ENCODE data around the gene MRLN. TPM values are rescaled to one million over a fixed set of nuclear protein-coding genes. Genes with fewer than 3 reads are reported as not detected.

The MRLN gene
- total RNA-seq, 2 donors from 2014 or later = not detected

DNA sequence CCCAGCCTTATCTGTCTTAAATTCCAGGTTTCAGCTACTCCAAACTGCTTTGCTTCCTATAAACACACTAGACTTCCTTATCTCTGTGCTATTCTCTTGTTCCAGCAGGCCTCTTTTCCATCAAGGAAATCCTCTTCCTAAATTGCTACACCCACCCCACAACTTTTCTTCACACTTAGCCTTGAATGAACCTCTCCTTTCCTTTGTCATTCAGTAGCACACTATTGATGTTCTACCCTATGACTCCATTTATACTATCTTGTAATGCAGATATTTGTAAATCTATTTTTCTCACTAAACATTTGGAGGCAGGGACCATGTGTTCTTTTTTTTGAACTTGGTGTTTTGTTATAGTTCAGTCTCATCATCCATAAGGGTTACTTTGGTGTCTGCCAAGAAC, 47.3 kb downstream of the MRLN start:
- H3K27ac ChIP-seq (ENCODE audit: low read depth, low read length) = no peak overlapping the region
- no peak for DNase-seq
- H3K4me3 Mint-ChIP-seq = no peak overlapping the region
- H3K9ac ChIP-seq (ENCODE audit: extremely low read depth, low read length, poor library complexity, severe bottlenecking) = no peak overlapping the region
- H3K4me1 Mint-ChIP-seq = peaks cover 15% of the 10 kb centered on the region
- H3K27me3 Mint-ChIP-seq (ENCODE audit: insufficient read depth) = peaks cover 36% of the 10 kb centered on the region
- H3K4me3 ChIP-seq (ENCODE audit: low read length) = no peak overlapping the region
- H3K36me3 ChIP-seq (ENCODE audit: control insufficient read depth, insufficient read depth, low read length) = no peaks in the 10 kb centered on the region
- no peak overlapping the region for H3K27ac Mint-ChIP-seq
- H3K9me3 Mint-ChIP-seq = no peaks in the 10 kb centered on the region
- H3K27me3 ChIP-seq (ENCODE audit: control insufficient read depth, insufficient read depth, low read length, poor library complexity, severe bottlenecking) = peaks cover 20% of the 10 kb centered on the region
- peaks cover 9% of the 10 kb centered on the region for H3K4me1 ChIP-seq (ENCODE audit: control insufficient read depth, insufficient read depth, low read length)
- TF ChIP-seq, protein P1, sequence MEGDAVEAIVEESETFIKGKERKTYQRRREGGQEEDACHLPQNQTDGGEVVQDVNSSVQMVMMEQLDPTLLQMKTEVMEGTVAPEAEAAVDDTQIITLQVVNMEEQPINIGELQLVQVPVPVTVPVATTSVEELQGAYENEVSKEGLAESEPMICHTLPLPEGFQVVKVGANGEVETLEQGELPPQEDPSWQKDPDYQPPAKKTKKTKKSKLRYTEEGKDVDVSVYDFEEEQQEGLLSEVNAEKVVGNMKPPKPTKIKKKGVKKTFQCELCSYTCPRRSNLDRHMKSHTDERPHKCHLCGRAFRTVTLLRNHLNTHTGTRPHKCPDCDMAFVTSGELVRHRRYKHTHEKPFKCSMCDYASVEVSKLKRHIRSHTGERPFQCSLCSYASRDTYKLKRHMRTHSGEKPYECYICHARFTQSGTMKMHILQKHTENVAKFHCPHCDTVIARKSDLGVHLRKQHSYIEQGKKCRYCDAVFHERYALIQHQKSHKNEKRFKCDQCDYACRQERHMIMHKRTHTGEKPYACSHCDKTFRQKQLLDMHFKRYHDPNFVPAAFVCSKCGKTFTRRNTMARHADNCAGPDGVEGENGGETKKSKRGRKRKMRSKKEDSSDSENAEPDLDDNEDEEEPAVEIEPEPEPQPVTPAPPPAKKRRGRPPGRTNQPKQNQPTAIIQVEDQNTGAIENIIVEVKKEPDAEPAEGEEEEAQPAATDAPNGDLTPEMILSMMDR (conservative IDR thresholded peaks at IDR 0.05) = no peak
- H3K36me3 Mint-ChIP-seq (ENCODE audit: low read depth) = peaks cover 3% of the 10 kb centered on the region
- H3K9me3 ChIP-seq (ENCODE audit: control insufficient read depth, low read length) = no peaks in the 10 kb centered on the region

- peaks cover 26% of the 10 kb centered on the region for H3K27me3 Mint-ChIP-seq (ENCODE audit: insufficient read depth)
Measured at GRCh38 chr10:59704630-59705029, 48.6 kb downstream of the MRLN start.

GRCh38 chr10:59702347-59702746, 50.9 kb downstream of the MRLN start:
- H3K9me3 Mint-ChIP-seq = no peaks in the 10 kb centered on the region
- H3K27ac Mint-ChIP-seq = no peak overlapping the region
- Histone ChIP-seq H3K4me1 (ENCODE audit: control insufficient read depth, insufficient read depth, low read length) (peaks cover 9% of the 10 kb centered on the region), H3K36me3 (ENCODE audit: control insufficient read depth, insufficient read depth, low read length) (no peaks in the 10 kb centered on the region), H3K9ac (ENCODE audit: extremely low read depth, low read length, poor library complexity, severe bottlenecking) (no peak overlapping the region), H3K9me3 (ENCODE audit: control insufficient read depth, low read length) (no peaks in the 10 kb centered on the region), H3K27ac (ENCODE audit: low read depth, low read length) (no peak overlapping the region), H3K4me3 (ENCODE audit: low read length) (no peak overlapping the region), H3K27me3 (ENCODE audit: control insufficient read depth, insufficient read depth, low read length, poor library complexity, severe bottlenecking) (no peaks in the 10 kb centered on the region)
- no peak for DNase-seq
- TF ChIP-seq, protein P1 (conservative IDR thresholded peaks at IDR 0.05) = no peak
- WGBS, 2 experiments (ENCODE audit: insufficient coverage in 1 of 2, insufficient read length in 1 of 2) = 76 to 86% methylated on average over 4 of the region's 4 CpGs
- peaks cover 19% of the 10 kb centered on the region for H3K4me1 Mint-ChIP-seq
- peaks cover 7% of the 10 kb centered on the region for H3K27me3 Mint-ChIP-seq (ENCODE audit: insufficient read depth)
- peaks cover 3% of the 10 kb centered on the region for H3K36me3 Mint-ChIP-seq (ENCODE audit: low read depth)
- no peak overlapping the region for H3K4me3 Mint-ChIP-seq

More at GRCh38 chr10:59704630-59705029, 48.6 kb downstream of the MRLN start:
- peaks cover 9% of the 10 kb centered on the region for H3K4me1 ChIP-seq (ENCODE audit: control insufficient read depth, insufficient read depth, low read length)
- H3K9me3 Mint-ChIP-seq = no peaks in the 10 kb centered on the region
- no peak overlapping the region for H3K4me3 Mint-ChIP-seq
- no peaks in the 10 kb centered on the region for H3K36me3 ChIP-seq (ENCODE audit: control insufficient read depth, insufficient read depth, low read length)
- H3K27ac ChIP-seq (ENCODE audit: low read depth, low read length) = no peak overlapping the region
- H3K4me3 ChIP-seq (ENCODE audit: low read length) = no peak overlapping the region
- H3K36me3 Mint-ChIP-seq (ENCODE audit: low read depth) = peaks cover 3% of the 10 kb centered on the region
- WGBS, 2 experiments (ENCODE audit: insufficient coverage in 1 of 2, insufficient read length in 1 of 2) = 100% methylated on average over 2 of the region's 2 CpGs
- H3K9ac ChIP-seq (ENCODE audit: extremely low read depth, low read length, poor library complexity, severe bottlenecking) = no peak overlapping the region
- no peaks in the 10 kb centered on the region for H3K9me3 ChIP-seq (ENCODE audit: control insufficient read depth, low read length)
- H3K4me1 Mint-ChIP-seq = peaks cover 19% of the 10 kb centered on the region
- peaks cover 11% of the 10 kb centered on the region for H3K27me3 ChIP-seq (ENCODE audit: control insufficient read depth, insufficient read depth, low read length, poor library complexity, severe bottlenecking)
- DNase-seq = no peak
- H3K27ac Mint-ChIP-seq = no peak overlapping the region
- TF ChIP-seq, protein P1 (conservative IDR thresholded peaks at IDR 0.05) = no peak

Data from endodermal cell (in vitro differentiated cells).